Embryonic facial prominence (tissue), 1 donor: Measurements from ENCODE around the gene TFF3.
"Not testable (repeated sequence)": the region's sequence is repeated elsewhere in the genome, so short reads cannot be mapped to it uniquely, and the experiment has no call there.

ENCODE experiments used
- DNase-seq: peaks from one replicate; pipeline ENCODE4 v3.0.0-alpha.2; 2016; ENCODE audit errors: extremely low spot score

The TFF3 gene

GRCh38 chr21:42304556-42305454 is 10.4 kb downstream of the TFF3 start:
- no peak for DNase-seq

GRCh38 chr21:42303443-42303842 is 11.8 kb downstream of the TFF3 start:
- DNase-seq = no peak

- no peak for DNase-seq
Measured at GRCh38 chr21:42302794-42303193, 12.4 kb downstream of the TFF3 start.

GRCh38 chr21:42302076-42302650 is 13.0 kb downstream of the TFF3 start:
- no peak for DNase-seq

GRCh38 chr21:42301371-42302075 is 13.7 kb downstream of the TFF3 start:
- no peak for DNase-seq

- no peak for DNase-seq
Measured at GRCh38 chr21:42300956-42301355, 14.3 kb downstream of the TFF3 start.

- DNase-seq = no peak
Measured at GRCh38 chr21:42300045-42300583, 15.1 kb downstream of the TFF3 start.

- no peak for DNase-seq
Measured at GRCh38 chr21:42299324-42300044, 15.7 kb downstream of the TFF3 start.

GRCh38 chr21:42298657-42299056 is 16.6 kb downstream of the TFF3 start:
- DNase-seq = no peak

GRCh38 chr21:42298237-42298636 is 17.0 kb downstream of the TFF3 start:
- DNase-seq = no peak

- DNase-seq = no peak
Measured at GRCh38 chr21:42297377-42297776, 17.8 kb downstream of the TFF3 start.

- no peak for DNase-seq
Measured at GRCh38 chr21:42296501-42296900, 18.7 kb downstream of the TFF3 start.

GRCh38 chr21:42295845-42296244 is 19.4 kb downstream of the TFF3 start:
- DNase-seq = no peak

GRCh38 chr21:42294273-42294880 is 20.8 kb downstream of the TFF3 start:
- no peak for DNase-seq

- DNase-seq = no peak
Measured at GRCh38 chr21:42293649-42294272, 21.4 kb downstream of the TFF3 start.

GRCh38 chr21:42292563-42293142 is 22.6 kb downstream of the TFF3 start:
- DNase-seq = not testable (repeated sequence)

- no peak for DNase-seq
Measured at GRCh38 chr21:42291751-42292562, 23.3 kb downstream of the TFF3 start.

GRCh38 chr21:42291003-42291750 is 24.0 kb downstream of the TFF3 start:
- DNase-seq = no peak

- DNase-seq = no peak
Measured at GRCh38 chr21:42290505-42290904, 24.7 kb downstream of the TFF3 start.
